HG03060 (cell line): ENCODE data around the gene NSD1.
"Not testable (repeated sequence)": the region's sequence is repeated elsewhere in the genome, so short reads cannot be mapped to it uniquely, and the experiment has no call there.

Experiments used
- ATAC-seq: cut with Tn5 transposase; IDR thresholded peaks from one replicate; pipeline ENCODE4 v1.9.1; 2021; ENCODE audit warnings: low read depth, moderate number of reproducible peaks; ENCODE audit not compliant: unreplicated experiment

Gene NSD1

GRCh38 chr5:177225798-177226197 is 92.2 kb downstream of the NSD1 start:
- ATAC-seq = no peak

- no peak for ATAC-seq
These were observed 93.3 kb downstream of the NSD1 start for GRCh38 chr5:177226860-177227259.

- ATAC-seq = no peak
These were observed 95.2 kb downstream of the NSD1 start for GRCh38 chr5:177228751-177229150.

GRCh38 chr5:177230660-177231059 is 97.1 kb downstream of the NSD1 start:
- no peak for ATAC-seq

- no peak for ATAC-seq
These were observed 98.1 kb downstream of the NSD1 start for GRCh38 chr5:177231479-177232250.

- no peak for ATAC-seq
These were observed 98.8 kb downstream of the NSD1 start for GRCh38 chr5:177232358-177232757.

GRCh38 chr5:177232761-177233160 is 99.2 kb downstream of the NSD1 start:
- ATAC-seq = no peak

GRCh38 chr5:177233206-177233605 is 99.6 kb downstream of the NSD1 start:
- ATAC-seq = no peak

- ATAC-seq = no peak
These were observed 100.2 kb downstream of the NSD1 start for GRCh38 chr5:177233802-177234201.

GRCh38 chr5:177234841-177235240 is 101.3 kb downstream of the NSD1 start:
- ATAC-seq = no peak

- ATAC-seq = no peak
These were observed 108.2 kb downstream of the NSD1 start for GRCh38 chr5:177241768-177242167.

GRCh38 chr5:177242304-177242703 is 108.7 kb downstream of the NSD1 start:
- ATAC-seq = no peak

GRCh38 chr5:177249761-177250537 is 116.4 kb downstream of the NSD1 start:
- ATAC-seq = no peak

GRCh38 chr5:177253252-177253651 is 119.7 kb downstream of the NSD1 start:
- ATAC-seq = no peak

GRCh38 chr5:177256296-177256695 is 122.7 kb downstream of the NSD1 start:
- no peak for ATAC-seq

GRCh38 chr5:177258711-177259110 is 125.1 kb downstream of the NSD1 start:
- ATAC-seq = not testable (repeated sequence)

GRCh38 chr5:177260961-177261360 is 127.4 kb downstream of the NSD1 start:
- ATAC-seq = no peak

- ATAC-seq = no peak
These were observed 127.9 kb downstream of the NSD1 start for GRCh38 chr5:177261510-177261909.

- ATAC-seq = no peak
These were observed 130.6 kb downstream of the NSD1 start for GRCh38 chr5:177264178-177264577.

GRCh38 chr5:177265395-177265794 is 131.8 kb downstream of the NSD1 start:
- no peak for ATAC-seq

- ATAC-seq = no peak
These were observed 135.8 kb downstream of the NSD1 start for GRCh38 chr5:177269232-177269895.
